T-helper 1 cell (primary cell): Measurements from ENCODE around the gene RAB11FIP3.
A peak's percentile ranks its signal among the peaks of the same experiment; 100 is the strongest.
"Not testable (repeated sequence)": the region's sequence is repeated elsewhere in the genome, so short reads cannot be mapped to it uniquely, and the experiment has no call there.

ENCODE experiments used
- DNase-seq, 5 donors: peaks; one replicate each; pipeline ENCODE4 v3.0.0-alpha.2; 2012 to 2020

The RAB11FIP3 gene

DNA sequence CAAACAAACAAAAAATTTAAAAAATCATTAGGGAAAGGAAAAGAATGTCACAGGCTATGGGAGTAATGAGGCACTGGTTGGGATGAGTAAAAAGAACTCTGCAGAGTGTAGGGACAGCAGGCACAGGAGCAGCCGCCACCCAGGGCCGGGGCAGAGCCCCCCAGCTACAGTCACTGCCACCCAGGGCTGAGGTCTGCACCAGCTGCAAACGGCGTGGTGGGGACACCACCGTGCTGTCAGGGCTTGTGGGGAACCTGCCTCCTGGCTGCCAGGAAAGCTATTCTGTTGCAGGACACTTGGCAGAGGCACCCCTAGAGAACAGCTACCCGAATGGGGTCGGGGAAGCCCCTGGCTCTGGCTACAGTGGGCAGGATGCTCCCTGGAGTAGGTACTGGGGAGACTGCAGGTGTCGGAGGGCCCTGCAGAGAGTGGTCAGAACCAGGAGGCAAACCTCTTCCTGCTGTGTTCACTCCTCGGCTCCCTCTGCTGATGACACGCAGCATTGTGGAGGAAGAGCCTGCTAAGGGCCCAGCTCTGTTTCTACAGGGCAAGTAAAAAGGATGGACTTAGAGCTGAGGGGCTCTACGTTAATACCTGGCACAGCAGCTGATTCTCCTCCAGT lies 69.8 kb downstream of the RAB11FIP3 start:
- DNase-seq: peak in 1 of 5 donors; percentile 23

DNA sequence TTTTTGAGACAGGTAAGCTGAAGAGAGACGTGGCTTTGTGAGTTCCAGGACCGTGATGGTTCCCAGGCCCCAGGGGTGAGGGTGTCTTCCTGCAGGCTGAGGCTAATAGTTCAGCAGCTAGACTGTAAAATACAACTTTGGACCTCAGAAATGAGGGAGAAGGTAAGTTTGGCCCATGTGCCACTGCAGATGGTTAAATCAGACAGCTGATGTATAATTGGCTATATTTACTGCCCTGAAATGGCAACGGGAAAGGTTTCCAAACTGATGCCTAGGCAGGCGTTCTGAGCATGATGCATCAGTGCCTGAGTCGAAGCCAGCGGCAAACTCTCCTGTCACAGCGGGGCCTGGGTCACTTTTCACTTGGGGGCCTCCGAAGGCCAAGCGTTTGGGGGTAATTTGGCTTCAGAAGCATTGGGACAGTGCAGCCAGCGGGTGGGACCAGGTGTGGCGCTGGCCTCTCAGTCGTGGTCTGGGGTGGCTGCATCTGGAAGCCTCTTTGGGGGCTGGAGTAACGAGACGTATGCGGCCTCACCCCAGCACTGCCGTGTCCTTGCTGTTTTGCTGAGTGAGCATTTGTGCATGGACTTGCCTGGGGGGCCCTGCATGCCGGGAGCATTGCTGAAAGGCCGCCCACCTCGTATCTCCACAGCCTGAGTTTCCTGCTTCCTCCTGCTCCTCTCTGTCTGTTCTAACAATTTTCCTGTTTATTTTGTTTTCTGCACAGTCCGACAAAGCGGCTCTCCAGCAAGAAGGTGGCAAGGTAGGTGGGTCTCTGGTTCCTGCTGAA lies 70.8 kb downstream of the RAB11FIP3 start:
- DNase-seq: no peak

DNA sequence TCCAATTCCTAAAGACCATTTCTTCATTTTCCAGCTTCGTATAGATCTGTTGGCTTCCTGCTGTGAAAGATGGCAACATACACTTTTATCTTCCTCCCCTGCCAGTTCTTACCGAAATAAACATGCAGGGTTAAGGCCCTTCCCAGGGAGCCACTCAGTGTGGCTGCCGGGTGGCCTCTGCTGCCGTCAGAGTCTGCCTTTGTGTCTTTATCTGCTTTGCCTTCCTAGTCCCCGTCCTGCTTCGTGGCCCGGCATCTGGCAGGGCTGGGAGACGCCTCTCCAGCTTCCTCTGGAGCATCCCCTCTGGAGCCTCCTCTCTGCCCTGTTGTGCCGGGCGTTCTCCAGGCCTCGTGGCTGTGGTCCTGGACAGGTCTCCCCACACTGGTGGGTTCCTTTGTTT lies 71.8 kb downstream of the RAB11FIP3 start:
- DNase-seq: no peak

DNA sequence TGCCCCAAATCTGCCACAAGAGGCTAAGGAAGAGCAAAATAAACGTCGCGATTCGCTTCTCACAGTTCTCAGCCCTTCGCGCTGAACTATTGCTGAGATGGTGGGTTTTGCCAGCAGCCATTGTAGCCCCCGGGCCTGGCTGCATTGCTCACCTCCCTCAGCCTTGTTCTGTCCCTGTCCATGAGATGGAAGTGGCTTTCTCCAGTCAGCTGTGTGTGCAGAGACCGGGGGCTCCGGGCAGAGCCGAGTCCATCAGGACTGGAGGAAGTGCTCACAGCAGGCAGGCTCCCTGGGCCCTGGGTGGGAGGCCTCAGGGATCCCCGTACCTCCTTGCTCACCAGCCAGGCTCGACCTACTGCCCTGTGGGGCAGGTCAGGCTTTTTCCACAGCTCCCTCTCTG lies 74.5 kb downstream of the RAB11FIP3 start:
- no peak for DNase-seq

DNA sequence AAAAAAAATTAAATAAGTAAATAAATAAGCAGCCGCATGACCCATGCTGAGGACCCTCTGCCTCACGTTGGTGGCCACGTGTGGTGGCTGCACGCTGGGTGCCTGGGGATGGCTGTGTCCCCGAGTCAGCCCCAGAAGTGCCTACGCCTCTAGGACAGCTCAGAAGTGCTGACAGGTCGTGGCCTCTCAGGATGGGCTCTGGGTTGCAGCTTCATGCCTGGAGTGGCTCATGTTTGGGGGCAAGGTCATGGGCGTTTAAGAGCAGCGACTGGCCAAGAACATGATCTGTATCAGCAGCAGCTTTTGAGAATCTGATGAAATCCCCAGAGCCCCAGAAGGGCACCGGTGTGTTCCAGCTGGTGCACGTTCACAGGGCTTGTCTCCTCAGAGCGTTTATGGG lies 75.3 kb downstream of the RAB11FIP3 start:
- DNase-seq: no peak

DNA sequence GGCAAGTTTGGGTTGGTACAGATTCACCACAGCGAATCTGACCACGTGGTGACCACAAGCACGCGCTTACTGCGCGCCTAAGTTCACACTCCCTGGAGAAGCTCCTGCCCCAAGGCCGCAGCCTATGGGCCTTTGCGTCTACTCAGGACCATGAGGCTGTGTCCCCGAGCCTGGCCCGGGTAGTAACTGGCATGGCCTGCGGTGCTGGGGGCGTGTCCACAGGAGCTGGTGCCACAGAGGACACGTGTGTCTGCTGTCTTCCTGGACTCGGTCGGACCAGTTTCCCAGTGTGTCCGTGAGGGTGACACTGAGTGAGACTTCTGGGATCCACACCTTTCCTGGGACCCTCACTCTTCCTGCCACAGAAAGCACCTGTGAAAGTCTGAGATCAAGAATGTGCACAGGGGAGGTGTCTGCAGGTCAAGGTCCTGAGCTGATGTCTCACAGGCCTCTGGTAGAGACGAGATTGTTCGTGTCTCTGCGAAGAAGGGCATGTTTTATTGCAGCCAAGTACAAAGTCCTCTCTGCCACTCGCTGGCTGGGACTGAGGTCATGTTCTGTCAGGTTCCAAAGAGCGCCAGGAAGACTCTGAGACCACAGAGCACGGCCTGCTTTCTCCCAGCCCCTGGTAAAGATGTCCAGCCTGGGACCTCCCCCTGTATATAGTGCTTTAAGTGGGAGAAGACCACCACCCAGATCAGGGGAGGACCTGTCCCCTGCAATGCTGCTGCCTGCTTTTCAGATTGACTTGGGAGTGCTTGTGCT lies 76.9 kb downstream of the RAB11FIP3 start:
- no peak for DNase-seq

DNA sequence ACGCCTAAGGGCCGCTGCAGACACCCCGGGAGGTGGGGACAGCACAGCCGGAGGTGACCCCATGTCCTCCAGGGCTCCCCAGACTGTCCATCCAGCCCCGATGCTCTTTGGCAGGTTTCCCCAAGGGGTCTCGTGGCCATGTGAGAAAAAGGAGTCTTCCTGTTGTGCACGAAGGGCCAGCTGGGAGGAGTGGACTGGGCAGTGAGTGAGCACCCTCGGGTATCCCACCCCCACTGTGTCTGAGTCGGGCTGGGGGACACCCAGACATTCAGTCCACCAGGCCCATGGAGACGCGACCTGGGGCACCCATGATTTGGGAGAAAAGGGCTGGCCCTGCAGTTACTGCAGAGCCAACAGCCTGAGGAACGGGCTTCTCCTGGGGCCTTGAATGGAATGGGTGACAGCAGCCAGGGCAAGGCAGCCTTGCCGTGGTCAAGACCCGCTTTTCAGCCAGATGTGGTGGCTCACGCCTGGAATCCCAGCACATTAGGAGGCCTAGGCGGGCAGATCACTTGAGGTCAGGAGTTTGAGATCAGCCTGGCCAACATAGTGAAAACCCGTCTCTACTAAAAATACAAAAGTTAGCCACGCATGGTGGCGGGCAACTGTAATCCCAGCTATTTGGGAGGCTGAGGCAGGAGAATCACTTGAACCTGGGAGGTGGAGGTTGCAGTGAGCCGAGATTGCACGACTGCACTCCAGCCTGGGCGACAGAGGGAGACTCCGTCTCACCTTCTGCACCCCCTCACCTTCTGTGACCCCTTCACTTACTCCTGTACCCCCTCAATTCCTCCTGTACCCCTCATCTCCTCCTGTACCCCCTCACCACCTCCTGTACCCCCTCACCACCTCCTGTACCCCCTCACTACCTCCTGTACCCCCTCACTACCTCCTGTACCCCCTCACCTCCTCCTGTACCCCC lies 78.0 kb downstream of the RAB11FIP3 start:
- no peak for DNase-seq

DNA sequence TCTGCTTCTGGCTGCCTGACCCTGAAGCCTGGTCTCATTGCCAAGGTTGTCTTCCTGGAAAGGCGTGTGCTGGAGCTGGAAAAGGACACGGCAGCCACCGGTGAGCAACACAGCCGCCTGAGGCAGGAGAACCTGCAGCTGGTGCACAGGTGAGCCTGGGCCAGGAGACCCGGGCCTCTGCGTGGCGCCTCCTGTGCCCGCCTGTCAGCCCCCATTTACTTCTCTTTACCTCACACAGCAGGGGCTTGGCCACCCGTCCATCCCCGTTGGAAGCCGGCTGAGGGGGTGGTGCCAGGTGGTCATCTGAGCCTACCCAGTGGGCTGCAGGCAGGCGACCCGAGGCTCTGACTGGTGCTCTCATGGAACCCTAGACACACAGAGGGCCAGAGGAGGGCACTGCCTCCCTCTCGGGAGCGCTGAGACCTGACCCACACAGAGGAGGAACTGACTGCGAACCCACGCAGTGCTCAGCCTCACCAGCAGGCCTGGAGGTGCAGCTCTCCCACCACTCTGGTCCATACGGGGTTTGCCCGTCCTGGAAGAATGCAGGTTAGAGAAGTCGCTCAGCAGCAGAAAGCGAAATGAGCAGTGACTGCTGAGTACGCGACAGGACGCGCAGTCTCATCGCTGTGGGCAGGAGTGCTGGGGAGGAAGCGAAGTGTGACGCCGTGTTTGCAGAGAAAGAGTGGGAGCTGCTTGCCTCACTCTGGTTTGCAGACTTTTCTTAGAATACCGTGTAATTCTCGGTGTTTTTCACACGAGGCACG lies 80.2 kb downstream of the RAB11FIP3 start:
- DNase-seq: no peak

DNA sequence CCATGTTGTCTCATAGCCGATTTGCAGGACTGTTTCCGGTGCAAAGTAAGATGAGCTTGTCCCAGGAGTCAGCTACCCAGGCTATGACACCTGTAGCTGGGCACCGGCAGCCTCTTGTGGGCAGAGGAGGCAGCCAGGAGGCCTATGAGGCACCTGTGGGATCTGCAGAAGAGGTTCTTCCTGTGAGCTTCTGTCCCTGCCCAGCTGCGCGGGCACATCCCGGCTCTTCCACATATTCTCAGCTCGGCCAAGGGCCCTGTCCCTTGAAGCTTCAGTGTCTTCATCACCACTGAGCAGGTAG lies 80.7 kb downstream of the RAB11FIP3 start:
- no peak for DNase-seq

DNA sequence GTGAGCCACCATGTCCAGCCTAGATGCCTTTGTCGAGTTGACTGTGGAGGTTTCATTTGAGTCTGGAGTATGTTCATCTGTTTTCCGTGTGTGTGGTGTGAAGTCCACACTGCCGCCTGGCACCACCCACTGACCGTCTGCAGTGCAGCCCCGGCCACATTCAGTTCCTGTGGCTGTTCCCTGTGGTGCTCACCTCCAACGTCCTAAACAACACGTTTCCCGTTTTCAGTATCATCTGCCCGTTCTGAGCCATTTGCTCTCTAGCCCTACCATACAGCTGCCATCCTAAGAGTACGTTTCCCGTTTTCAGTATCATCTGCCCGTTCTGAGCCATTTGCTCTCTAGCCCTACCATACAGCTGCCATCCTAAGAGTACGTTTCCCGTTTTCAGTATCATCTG lies 82.1 kb downstream of the RAB11FIP3 start:
- not testable (repeated sequence) for DNase-seq

DNA sequence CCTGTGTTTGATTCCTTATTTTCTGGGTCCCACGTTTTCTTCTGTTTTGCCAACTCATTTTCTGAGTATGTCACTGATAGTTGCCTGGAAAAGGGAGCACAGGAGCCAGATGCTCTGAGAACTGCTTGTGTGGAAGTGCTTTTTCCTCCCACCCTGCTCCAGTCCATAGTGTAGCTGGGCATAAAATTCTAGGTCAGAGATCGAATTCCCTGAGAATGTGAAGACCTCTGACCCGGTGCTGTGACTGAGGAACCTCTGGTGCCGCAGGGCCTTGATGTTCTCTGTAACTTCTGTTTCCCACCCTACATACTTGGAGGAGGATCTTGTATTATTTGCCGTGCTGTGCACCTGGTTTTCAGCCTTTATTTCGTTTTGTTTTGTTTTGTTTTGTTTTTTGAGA lies 82.5 kb downstream of the RAB11FIP3 start:
- DNase-seq: no peak

DNA sequence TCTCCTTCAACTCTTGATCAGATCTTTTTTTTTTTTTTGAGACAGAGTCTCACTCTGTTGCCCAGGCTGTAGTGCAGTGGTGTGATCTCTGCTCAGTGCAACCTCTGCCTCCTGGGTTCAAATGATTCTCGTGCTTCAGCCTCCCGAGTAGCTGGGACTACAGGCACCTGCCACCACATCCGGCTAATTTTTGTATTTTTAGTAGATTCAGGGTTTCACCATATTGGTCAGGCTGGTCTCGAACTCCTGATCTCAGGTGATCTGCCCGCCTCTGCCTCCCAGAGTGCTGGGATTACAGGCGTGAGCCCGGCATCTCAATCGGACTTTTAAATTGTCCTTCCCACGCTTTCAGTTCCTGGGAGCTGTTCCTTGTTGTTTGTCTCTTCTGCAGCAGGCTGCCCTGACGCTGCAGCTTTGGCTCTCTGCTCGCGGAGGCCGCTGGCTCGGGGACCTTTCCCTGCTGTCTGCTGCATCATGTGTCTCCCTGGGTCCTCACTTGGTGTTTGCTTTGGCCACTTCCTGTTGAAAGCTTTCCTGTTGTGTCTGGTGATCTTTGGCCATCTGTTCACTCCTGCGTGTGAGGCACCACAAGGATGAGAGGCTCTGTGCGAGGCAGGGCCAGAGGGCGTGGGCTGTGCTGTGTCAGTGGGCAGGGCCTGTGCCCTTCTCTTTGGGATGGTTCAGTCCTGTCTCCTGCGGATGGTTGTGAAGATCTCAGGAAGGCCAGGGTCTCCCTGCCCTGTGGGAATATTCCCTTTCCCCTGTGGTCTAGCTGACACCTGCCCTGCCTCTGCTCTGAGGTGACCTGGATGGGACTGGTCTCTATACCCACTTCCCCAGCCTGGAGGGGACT lies 83.7 kb downstream of the RAB11FIP3 start:
- DNase-seq: no peak

DNA sequence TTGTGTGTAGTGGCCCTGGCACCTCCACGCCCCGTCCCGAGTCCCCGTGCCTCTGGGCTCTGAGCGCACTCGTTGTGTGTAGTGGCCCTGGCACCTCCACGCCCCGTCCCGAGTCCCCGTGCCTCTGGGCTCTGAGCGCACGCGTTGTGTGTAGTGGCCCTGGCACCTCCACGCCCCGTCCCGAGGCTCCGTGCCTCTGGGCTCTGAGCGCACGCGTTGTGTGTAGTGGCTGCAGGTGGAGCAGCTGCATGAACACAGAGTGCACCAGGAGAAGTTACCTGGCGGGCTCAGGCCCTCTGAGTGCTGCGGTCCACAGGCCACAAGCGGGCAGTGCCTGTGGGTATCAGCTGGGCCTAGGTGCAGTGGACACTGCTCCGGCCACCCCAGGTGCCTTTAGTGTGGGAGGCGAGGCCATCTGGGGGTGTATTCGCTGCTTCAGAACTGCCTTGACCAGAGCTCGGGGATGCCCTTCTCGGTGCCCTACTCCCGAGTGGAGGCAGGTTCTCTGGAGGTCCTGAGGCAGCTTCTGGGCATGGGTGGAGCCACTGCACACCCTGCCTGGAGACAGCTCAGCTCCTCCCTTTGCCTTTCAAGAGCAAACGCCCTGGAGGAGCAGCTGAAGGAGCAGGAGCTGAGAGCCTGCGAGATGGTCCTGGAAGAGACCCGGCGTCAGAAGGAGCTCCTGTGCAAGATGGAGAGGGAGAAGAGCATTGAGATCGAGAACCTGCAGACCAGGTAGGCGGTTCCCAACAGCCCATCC lies 84.8 kb downstream of the RAB11FIP3 start:
- DNase-seq: no peak

DNA sequence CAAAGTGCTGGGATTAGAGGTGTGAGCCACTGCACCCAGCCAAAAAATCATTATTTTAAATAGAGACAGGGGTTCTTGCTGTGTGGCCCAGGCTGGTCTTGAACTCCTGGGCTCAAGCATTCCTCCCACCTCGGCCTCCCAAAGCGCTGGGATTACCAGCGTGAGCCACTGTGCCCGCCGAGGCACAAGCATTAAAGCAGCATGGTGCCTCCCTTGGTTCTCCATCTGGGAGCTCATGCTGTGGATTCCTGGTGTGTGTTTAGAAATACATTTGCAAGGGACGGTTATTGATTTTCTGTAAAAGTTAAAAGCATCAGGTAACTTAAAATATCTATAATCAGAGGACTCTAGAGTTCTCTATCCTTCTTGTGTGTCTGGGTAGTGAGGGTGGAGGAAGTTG lies 87.4 kb downstream of the RAB11FIP3 start:
- no peak for DNase-seq

DNA sequence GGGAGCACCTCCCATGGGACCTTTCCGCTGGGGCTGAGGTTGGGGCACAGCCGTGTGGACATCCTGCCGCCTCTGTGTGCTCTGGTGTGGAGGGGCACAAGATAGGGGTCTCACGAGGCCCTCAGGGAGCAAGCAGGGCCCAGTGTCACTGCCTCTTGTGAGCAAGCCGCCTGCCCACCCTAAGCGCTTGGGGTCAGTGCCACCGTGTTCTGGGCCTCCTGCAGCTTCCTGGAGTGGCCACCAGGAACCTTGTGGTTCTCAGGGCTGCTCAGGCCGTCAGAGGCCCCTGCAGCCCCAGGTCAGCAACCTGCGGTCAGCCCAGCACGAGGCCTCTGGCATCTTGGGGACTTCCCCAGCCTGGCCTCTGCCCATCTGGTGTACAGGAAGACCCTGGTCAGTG lies 88.5 kb downstream of the RAB11FIP3 start:
- DNase-seq: no peak

DNA sequence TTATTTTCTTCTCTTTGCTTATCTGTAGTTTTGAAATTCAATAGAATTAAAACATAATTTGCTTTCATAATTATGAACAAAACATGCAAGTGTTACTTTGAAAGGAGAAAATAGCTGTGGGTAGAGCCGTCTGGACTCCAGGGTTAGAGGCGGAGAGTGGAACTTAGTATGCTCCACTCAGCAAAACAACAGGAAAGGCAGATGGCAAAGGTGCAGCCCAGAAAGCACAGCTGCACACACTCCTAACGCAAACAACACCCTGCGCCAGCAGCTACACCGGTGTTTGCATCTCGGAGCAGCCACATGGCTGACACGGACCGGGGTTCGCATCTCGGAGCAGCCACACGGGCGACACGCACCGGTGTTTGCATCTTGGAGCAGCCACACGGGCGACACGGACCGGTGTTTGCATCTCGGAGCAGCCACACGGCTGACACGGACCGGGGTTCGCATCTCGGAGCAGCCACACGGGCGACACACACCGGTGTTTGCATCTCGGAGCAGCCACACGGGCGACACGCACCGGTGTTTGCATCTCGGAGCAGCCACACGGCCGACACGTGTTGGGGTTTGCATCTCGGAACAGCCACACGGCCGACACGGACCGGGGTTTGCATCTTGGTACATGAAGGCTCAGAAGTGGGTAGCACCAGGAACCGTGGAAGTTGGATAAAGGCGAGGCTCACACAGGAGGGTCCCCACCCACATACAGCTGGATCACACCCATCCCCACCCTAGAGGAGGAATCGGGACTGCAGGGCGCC lies 89.9 kb downstream of the RAB11FIP3 start:
- DNase-seq: no peak

DNA sequence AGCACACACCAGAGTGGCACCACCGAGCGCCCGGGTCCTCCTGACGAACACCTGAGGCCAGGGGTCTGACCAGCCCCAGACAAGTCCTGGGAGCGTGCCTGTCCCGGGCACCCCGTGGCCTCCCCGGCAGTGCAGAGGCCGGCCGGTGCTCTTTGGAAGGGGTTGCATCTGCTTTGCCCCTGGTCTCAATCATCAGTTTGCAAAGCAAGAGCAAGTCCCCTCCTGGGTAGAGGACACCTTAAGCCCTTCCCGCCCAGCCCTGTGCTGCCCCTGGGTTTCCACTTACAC lies 90.4 kb downstream of the RAB11FIP3 start:
- no peak for DNase-seq

DNA sequence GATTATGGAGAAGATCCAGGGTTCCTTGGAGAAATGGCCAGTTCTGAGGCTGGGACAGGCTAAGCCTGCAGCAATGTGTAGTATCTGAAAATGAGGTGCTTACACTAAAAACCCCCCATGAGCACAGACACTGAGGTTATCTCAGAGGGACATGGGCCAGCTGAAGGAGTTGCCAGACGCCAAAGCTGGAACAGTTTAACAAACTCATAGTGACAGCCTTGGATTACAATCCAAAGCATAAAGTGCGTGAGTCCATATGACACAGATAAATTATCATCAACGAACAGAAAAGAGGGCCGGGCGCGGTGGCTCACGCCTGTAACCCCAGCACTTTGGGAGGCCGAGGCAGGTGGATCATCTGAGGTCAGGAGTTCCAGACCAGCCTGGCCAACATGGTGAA lies 90.9 kb downstream of the RAB11FIP3 start:
- no peak for DNase-seq

DNA sequence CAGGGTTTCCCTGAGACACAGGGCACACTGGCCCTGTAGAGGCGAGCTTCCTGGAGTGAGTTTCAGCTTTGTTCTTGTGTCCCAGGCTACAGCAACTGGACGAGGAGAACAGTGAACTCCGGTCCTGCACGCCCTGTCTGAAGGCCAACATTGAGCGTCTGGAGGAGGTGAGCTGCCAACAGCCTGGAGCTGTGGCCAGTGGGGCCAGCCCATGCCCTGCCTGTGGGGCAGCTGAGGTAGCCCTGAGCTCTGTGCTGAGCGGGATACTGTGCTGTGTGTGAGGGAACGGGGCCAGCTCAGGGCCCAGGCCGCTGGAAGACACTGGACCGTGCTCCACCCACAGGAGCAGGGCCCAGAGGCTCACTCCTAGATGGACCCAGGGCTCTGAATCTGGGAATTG lies 93.4 kb downstream of the RAB11FIP3 start:
- no peak for DNase-seq

DNA sequence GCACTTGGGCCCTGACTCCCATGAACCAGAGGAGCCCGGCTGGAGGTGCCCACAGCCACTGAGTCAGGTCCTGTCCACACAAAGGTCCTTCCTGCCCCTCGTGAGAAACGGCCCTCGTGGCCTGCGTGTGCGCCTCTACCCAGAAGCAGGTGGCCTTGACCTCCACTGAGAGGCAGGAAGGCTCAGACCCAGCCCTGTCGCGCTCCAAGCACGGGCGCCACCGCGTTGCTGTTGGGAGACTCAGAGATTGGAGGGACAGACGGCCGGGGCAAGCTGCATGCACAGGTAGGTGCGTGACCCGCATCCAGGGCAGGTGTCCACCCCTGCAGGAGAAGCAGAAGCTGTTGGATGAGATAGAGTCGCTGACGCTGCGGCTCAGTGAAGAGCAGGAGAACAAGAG lies 94.0 kb downstream of the RAB11FIP3 start:
- DNase-seq: no peak
